8988T (cell line): ENCODE measurements around the gene SEPTIN1.
"Not testable (repeated sequence)": the region's sequence is repeated elsewhere in the genome, so short reads cannot be mapped to it uniquely, and the experiment has no call there.

ENCODE experiments used
- DNase-seq: peaks from one replicate; pipeline ENCODE4 v3.0.0; 2011

Gene SEPTIN1

GRCh38 chr16:30399435-30400186 lies 17.2 kb upstream of the SEPTIN1 start:
- no peak for DNase-seq

- DNase-seq = no peak
These were observed 16.5 kb upstream of the SEPTIN1 start for GRCh38 chr16:30398661-30399434.

- DNase-seq = no peak
These were observed 15.7 kb upstream of the SEPTIN1 start for GRCh38 chr16:30397776-30398660.

GRCh38 chr16:30397056-30397455 lies 14.7 kb upstream of the SEPTIN1 start:
- no peak for DNase-seq

- not testable (repeated sequence) for DNase-seq
These were observed 14.3 kb upstream of the SEPTIN1 start for GRCh38 chr16:30396627-30397026.

- DNase-seq = no peak
These were observed 13.7 kb upstream of the SEPTIN1 start for GRCh38 chr16:30395992-30396585.

- DNase-seq = peak; percentile 65
These were observed 13.0 kb upstream of the SEPTIN1 start, which contains the start of gene ZNF48 for GRCh38 chr16:30395155-30395991. ZNF48 (plus strand) TSS chr16:30395420; CDS start chr16:30395795, 375 bp downstream.

- no peak for DNase-seq
These were observed 12.3 kb upstream of the SEPTIN1 start for GRCh38 chr16:30394592-30395154.

GRCh38 chr16:30383521-30383920 lies 1.2 kb upstream of the SEPTIN1 start:
- no peak for DNase-seq

GRCh38 chr16:30381291-30382041 lies 895 bp downstream of the SEPTIN1 start:
- DNase-seq = no peak

GRCh38 chr16:30380803-30381208 lies 1.6 kb downstream of the SEPTIN1 start:
- DNase-seq = no peak

- no peak for DNase-seq
These were observed 2.1 kb downstream of the SEPTIN1 start for GRCh38 chr16:30380072-30380802.

GRCh38 chr16:30379158-30379783 lies 3.1 kb downstream of the SEPTIN1 start:
- DNase-seq = no peak

- DNase-seq = peak; percentile 90
These were observed 3.9 kb downstream of the SEPTIN1 start for GRCh38 chr16:30378236-30379157.

GRCh38 chr16:30377812-30378235 lies 4.5 kb downstream of the SEPTIN1 start:
- DNase-seq = peak; percentile 58

- no peak for DNase-seq
These were observed 5.1 kb downstream of the SEPTIN1 start for GRCh38 chr16:30377050-30377811.

- DNase-seq = no peak
These were observed 5.9 kb downstream of the SEPTIN1 start for GRCh38 chr16:30376461-30376902.
